T-helper 2 cell treated with Interferon-gamma antibody and Interleukin-4, amounts not matched to agents 100 ng/mL and 5 ng/mL, for 36 hours (primary cell): ENCODE results near the gene SMARCC2. TPM values are rescaled to one million over a fixed set of nuclear protein-coding genes. Genes with fewer than 3 reads are reported as not detected.
"Not testable (repeated sequence)": the region's sequence is repeated elsewhere in the genome, so short reads cannot be mapped to it uniquely, and the experiment has no call there.

Experiments used
- intact Hi-C: fragments of 100-400 bp; cut with micrococcal nuclease; formaldehyde crosslinking; loops from one replicate; pipeline ENCODE4 v1.15.1; 2023
- total RNA-seq: library from RNA; stranded (reverse); gene quantifications from 2 replicates; pipeline ENCODE4 v1.2.3, GENCODE V29; 2022

SMARCC2 gene
- total RNA-seq, 1 donor from 2014 or later: 136 TPM

DNA sequence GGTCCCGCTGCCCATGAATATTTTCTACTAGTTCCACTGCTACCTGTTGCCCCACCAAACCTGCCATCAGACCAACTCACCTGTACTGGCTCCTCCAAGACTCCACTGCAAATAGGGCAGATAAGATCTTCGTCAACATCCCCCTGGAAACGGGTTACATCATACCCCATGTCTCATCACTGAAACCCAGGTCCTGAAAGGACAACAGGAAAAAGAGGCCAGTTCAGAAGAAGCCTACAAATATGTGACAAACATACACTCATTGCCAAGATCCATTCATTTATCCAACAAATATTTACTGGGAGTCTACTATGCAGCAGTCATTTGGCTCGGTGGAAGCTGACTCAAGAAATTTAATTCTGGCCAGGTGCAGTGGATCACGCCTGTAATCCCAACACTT, 24.6 kb upstream of the SMARCC2 start:
- intact Hi-C loops: no loop called here

DNA sequence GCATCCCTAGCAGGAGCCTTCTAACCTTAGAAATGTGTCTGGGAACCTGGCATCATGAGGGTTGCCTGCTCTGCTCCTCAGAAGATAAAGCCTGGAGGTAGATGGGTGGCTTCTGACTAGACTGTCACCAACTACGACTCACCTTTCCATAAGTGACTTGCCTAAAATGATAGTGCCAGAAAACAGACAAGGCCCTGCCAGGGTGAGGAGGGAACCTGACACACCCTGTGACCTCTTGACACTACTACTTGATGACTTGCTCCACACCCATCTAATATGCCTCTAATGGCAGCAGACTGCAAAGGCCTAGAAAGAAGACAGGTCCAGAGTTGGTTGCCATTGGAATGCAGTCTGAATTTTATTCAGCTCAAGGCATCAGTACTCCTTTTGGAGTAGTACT, 23.1 kb upstream of the SMARCC2 start:
- intact Hi-C loops: no loop called here

DNA sequence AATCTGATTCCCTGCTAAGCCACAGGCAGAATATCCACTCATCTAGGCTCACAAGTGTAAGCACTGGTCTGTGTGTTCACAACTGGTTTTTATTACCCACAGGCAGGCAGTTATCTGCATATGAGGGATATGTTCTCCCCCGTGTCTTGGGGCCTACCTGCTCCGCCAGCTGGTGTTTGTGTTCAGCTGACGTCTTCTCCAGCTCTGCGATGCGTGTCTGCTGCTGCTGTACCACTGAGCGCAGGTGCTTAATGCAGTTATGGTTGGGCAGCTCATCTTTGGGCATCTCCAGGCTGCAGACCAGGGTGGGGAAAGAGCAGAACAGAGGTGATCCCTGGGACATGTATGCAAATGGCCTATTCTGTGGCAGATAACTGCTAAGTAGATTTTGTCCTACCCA, 18.7 kb upstream of the SMARCC2 start:
- intact Hi-C loops: loop anchor here (5.0 kb wide), 1 partner anchor 254 kb away; no protein-coding TSS in a partner anchor

DNA sequence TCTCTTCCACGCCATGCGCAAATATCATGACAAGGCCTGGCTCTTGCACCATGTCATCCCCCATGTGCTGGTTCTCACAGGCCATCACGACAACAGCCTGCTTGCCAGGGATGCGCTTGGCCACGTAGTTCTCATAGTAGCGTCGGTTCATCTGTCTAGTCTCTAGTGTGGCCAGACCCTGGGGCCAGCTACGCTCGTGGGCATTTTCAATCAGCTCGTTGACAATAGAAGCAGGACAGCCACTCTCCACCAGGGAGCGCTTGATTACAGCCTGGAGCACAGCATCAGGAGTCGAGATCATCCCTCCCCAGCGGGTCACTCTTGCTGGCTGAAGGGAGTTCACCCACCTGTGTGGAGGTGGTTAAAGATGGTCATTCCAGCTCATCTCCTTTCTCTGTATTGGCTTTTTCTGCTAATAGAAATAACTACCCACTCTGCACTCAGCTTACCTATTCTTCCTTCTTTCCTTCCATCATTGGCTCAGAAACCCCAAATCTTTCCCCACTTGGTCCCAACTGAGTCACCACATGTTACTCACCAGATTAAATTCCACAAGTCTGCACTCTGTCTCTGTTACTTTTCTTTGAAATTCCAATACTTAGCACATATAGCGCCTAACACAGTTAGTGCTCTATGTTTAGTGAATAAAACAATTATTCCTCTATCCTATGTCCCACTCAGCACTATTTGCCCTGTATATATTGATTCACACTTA, 17.3 kb upstream of the SMARCC2 start:
- intact Hi-C loops: loop anchor here (5.0 kb wide), 1 partner anchor 256 kb away; no protein-coding TSS in a partner anchor

DNA sequence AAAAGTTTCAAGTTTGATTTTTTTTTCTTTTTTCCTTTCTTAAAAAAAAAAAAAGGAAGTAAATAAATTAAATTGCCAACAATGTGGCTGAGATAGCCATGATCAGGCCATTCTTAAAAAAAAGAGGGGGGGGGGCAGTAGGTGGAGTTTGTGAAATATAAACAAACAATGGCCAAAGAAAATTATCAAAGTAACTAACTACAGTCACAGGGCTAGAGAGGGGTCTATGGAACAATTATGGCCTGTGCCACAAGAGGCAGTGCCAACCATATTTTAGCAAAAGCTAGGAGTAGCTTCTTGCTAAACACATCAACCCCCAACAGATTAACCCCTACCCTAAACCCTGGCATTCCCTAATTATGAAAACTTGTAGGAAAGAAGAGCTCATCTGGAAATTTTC, 16.2 kb upstream of the SMARCC2 start:
- intact Hi-C loops: loop anchor here (5.0 kb wide), 1 partner anchor 257 kb away; no protein-coding TSS in a partner anchor

DNA sequence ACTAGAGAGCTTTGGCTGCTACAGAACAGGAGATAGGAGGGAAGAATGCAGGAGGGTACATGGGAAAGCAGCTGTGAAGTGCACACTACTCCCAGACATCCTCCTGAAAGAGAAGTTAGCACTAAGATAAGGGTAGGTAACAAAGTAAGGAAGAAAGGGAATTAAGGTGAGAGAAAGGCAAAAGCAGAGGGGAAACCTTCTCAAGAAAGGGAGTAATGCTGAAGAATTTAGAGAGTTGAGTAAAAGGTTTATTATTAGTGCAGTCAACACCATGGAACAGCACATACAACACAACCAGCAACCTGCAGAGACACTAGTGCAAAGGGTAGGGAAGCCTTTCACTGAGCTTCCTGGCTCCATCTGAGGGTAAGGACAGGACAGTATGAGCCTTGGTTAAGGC, 15.0 kb upstream of the SMARCC2 start:
- intact Hi-C loops: no loop called here

DNA sequence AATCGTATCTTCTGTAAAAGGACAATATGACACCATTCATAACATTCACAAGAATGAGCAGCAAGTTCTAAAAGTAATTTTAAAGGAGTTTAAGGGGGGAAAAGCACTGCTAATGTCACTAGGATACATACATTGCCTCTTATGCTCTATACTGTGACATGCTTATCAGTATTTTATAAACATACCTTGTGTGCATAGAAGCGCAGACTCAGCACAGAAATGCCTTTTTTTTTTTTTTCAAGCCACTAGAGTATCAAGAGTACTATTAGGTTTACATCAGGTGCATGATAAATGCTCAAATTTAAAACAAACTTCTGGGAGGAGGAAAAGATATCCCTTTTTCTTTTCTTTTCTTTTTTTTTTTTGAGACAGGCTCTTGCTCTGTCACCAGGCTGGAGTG, 13.6 kb upstream of the SMARCC2 start:
- intact Hi-C loops: no loop called here

DNA sequence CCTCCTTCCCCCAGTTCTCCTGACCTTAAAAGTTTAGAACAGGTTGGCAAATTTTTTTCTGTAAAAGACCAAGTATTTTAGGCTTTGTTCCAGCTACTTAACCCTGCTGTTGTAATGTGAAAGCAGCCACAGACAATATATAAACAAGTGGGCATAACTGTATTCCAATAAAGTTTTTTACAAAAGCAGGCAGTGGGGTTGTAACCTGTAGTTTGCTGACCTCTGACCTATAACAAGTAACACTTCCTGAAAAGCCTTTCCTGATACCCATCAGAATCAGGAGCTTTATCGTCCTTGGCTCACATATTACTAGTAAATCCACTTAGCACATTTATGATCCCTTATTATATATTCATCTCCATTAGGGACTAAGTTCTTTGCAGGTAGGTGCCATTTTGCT, 13.1 kb upstream of the SMARCC2 start:
- intact Hi-C loops: no loop called here

DNA sequence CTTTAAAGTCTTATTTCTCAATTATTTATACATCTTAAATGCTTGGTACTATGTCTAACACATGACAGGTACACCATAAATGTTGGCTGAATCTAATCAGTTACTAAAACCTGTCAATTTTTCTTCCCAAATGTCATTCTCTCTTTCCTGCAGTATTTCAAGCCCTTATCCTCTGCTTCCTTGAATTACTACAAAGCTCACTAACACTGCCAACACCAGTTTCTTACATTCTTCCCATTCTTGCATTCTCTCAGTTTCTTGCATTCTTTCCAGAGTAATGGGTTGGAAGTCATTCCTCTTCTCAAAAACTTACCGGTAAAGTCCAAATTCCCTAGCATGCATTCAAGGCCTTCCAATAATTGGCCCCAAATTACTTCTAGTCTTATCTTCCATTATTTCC, 9.6 kb upstream of the SMARCC2 start:
- intact Hi-C loops: no loop called here

DNA sequence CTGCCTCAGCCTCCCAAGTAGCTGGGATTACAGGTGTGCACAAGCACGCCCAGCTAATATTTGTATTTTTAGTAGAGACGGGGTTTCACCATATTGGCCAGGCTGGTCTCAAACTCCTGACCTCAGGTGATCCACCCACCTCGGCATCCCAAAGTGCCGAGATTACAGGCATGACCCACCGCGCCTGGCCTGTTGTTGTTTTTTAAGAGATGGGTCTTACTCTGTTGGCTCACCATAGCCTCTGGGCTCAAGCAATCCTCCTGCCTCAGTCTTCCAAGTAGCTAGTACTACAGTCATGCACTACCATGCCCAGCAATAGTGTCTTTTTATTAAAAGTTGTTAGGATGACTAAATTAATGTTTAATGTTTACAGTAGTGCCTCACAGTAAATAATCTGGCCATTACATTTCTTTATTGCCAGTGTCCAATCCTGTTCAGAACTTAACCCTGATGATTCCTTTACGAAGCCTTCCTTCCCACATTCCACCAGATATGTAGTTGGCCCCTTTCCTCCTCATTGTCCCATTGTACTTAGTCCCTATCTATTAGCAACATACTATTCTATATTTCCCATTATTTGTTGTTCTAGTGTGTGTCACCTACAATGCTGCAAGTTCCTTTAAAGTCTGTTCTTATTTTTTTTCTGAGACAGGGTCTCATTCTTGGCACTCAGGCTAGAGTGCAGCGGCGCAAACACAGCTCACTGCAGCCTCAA, 8.8 kb upstream of the SMARCC2 start:
- intact Hi-C loops: no loop called here

DNA sequence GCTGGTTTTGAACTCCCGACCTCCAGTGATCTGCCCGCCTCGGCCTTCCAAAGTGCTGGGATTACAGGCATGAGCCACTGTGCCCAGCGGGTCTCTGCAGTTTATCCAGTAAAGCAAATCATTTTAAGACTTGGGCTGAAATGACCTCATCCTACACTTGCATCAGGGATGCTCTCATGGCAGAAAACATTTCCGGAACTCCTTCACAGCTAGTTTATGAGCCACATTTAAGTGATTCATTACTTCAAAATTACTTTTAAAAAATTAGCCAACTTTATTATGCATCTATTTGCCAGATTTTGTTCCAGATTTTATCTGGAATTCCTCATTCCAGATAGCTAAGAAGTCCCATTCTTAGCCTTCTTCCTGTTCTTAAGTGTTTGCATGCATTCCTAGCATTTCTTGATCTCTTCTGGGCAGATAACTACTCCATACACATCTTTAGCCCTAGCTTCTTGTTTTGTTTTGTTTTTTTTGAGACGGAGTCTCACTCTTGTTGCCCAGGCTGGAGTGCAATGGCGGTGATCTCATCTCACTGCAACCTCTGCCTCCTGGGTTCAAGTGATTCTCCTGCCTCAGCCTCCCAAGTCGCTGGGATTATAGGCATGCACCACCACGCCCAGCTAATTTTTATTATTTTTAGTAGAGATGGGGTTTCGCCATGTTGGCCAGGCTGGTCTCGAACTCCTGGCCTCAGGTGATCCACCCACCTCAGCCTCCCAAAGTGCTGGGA, 7.7 kb upstream of the SMARCC2 start:
- intact Hi-C loops: not testable (repeated sequence)

DNA sequence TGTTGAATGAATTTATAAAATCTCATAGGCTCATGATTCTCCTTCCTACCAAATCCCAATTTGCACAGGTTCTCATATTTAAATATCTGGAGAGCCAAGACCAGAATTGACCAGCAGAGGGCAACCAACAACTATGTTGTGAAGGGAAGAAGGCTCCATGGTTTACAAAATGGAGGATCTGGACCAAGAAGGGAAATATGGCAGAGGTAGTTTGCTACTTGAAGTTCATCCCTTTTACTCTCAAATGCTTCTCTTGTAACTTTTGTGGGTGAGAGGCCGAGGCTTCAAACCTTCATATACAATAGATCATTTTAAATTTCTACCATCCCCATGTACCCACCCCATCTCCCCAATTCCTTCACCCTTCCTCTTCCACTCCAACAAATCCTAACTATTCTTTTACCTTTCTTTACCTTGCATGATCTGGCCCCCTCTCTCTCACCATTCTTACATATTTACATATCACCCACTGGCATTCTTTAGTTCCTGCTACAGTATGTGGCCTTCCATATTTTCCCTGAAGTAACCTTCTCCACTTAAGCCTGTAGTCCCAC, 3.8 kb upstream of the SMARCC2 start:
- intact Hi-C loops: loop anchor here (1.0 to 2.0 kb wide), 5 partner anchors 28 to 271 kb away; partner anchors contain the start of genes ANKRD52, COQ10A, NABP2 and RNF41

DNA sequence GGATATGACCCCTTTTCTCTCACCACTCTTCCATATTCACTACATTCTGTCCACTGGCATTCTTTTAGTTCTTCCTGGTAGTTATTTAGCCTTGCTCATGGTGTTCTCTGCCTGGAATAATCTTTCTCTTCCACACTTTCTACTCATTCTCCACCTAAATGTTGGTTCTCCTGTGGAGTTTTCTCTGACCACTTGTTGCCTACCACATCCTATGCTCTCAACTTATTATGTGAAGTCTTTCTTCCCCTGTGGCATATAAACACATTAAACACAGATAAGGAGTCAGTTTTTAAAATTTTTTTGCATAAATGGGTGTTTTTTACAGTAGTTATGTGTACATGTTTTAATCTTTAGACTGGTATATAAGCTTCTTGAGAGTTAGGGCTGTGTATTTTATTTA, 3.3 kb upstream of the SMARCC2 start:
- intact Hi-C loops: loop anchor here (2.0 kb wide), 2 partner anchors 28 to 74 kb away; partner anchors contain the start of genes COQ10A and RNF41

DNA sequence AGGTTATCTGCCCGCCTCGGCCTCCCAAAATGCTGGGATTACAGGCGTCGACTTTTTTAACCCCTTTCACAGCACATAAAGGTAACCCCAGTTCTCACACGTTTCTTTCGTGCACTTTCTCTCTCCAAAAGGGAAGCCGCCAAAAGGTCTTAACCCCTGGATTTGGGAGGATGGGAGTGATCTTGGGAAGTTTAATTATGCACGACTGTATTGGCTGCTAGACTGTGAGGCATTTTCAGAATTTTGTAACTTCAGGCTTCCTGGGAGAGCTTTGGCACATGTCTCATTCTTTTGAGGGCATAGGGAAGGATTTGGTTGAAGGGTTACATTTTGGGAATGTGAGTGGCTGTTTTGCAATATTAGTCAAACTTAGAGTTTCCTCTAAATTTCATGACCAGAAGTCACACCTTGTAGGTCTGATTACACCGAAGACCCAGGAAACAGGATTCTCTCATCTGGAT, 1.4 kb upstream of the SMARCC2 start:
- intact Hi-C loops: no loop called here

DNA sequence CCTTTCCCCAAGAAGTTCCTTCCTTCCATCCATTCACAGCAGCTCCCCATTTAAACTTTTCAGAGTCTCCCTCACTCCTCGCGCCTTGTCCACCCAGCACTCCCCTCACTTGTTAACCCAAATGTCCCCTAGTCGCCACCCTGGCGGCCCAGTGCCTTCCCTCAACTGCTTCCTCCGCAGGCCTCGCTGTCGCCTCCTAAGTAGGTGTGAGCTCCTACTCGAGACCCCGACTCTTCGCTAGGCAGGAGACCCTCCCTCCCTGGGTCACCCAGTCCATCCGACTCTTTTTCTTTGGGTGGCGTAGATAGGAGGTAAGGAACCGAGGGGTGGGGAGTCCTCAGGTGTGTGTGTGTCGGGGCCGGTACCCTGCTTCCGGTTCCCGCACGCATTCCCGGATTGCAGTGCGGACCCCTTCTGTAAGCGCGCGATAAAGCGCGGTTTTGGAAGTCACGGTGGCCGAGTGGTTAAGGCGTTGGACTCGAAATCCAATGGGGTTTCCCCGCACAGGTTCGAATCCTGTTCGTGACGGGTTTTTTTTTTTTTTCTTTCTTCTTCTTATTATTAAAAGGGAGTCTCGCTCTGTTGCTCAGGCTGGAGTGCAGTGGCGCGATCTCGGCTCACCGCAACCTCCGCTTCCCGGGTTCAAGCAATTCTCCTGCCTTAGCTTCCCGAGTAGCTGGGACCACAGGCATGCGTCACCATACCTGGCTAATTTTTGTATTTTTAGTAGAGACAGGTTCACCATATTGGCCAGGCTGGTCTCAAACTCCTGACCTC, 823 bp upstream of the SMARCC2 start:
- intact Hi-C loops: loop anchor here (1.0 to 10.0 kb wide), 3 partner anchors 64 to 145 kb away; partner anchors contain the start of genes RPS26 and ZC3H10

DNA sequence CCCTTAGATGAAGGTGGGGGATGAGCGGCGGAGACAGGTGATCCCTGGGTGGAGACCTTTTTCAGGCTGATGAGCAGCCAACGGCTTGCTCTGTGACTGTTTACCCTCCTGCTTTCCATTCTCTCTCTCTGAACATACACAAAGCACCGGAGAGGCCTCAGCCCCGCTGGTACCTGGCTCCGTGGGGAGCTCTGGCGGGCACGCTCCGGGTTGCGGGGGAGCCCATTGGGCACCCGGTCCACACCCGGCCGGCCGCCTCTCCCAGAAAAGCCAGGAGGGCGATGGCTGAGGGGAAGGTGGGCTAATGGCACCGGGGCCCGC, 545 bp downstream of the SMARCC2 start:
- intact Hi-C loops: loop anchor here (1.0 to 10.0 kb wide), 4 partner anchors 31 to 144 kb away; partner anchors contain the start of genes RPS26 and ZC3H10

DNA sequence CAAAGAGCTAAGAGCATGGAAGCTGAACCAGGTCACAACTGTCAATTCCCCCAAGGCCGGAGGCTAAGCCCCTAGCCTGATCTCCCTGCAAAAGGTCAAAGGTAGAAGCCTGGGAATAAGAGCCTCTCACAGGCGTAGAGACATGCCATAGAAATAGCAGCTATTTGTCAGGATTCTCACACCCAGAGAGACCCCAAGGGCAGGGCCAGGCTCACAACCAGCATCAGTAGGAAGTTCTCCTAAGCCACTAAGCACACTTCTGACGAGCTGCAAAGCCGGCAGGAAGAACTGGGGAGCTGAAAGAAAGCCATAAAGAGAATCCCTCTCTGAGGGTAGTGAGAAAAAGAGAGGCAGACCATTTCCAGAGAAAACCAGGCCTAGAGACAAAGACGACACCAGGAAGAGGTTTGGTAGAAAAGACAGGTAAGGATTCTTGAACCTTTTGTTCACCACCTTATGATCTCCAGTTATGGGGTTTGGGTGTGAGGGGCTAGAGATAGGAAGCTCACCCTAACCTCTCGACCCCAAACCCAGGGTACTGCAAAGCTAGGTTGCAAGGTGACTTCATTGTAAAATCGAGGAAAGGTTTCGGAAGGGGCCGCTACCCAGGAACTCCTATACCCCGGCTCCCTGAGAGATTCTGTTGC, 1.0 kb downstream of the SMARCC2 start:
- intact Hi-C loops: loop anchor here (1.0 to 10.0 kb wide), 2 partner anchors 31 to 143 kb away; partner anchors contain the start of gene RPS26

DNA sequence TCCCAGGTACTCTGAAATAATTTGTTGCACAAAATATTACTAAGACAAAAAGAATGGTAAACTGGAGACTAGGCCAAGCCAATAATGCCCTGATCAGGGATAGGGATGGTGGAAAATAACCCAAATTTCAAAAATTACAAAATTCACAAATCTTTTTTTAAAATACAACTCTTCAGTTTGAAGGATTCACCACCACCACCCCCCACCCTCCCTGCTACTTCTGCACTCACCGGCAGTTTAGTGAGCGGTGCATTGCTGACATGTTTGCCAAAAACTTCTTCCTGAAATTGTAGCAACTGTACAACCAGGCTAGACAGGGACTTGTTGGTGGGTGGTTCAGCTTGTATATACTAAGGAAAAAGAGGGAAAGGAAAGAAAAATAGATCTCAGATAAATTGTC, 2.3 kb downstream of the SMARCC2 start:
- intact Hi-C loops: loop anchor here (1.0 to 10.0 kb wide), 2 partner anchors 36 to 142 kb away; partner anchors contain the start of gene RPS26

DNA sequence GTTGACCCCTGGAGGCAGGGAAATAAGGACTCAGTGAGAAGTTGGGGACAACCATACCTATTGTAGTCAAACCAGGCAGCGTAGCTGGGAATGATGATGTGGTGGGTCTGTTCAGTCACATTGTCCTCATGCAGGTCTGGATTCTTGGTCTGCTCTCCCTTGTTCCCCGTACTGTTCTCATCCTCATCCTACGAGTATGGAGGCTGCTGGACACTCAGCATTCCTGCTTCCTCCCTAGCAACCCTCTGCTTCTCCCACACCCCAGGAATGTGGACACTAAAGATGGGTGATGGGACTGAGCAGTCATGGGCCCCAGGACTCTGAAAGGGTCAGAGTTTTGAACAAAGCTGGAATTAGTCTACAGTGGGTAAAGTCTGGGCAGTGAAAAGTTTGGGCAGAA, 10.9 kb downstream of the SMARCC2 start:
- intact Hi-C loops: no loop called here

DNA sequence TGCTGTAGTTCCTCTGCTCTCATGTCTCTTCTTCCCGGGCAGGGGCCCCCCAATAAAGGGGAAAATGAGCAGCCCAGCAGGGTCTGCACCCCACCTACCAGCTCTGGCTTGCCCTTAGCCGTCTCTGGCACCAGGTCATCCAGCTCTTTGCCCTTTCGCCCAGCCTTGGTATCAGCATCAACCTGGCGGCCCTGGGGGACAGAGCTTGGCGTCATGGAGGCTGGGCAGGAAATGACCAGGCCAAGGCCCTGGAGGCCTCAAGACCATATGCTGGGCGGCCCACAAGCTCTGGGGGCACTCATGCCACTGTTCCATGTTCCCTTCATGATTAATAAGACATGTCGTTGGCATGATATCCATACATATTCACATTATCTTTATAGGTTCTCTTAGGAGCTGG, 16.4 kb downstream of the SMARCC2 start:
- intact Hi-C loops: no loop called here
